GM12878 (cell line): Measurements from ENCODE around the gene SOD2. TPM values are rescaled to one million over a fixed set of nuclear protein-coding genes. Genes with fewer than 3 reads are reported as not detected.

ENCODE experiments used
- BCLAF1 ChIP-seq: fragments of 450-650 bp; IDR thresholded peaks from 2 replicates; pipeline ENCODE4 v1.6.1; 2017; ENCODE audit warnings: antibody characterized with exemption, mild to moderate bottlenecking, moderate library complexity
- E2F4 ChIP-seq: IDR thresholded peaks from 2 replicates; pipeline ENCODE4 v1.6.1; 2012; ENCODE audit warnings: low read depth, low read length, improper control_type of control experiment
- E2F8 ChIP-seq: fragments of 450-650 bp; IDR thresholded peaks from 2 replicates; pipeline ENCODE4 v1.6.1; 2018; ENCODE audit warnings: mild to moderate bottlenecking, low read depth, moderate library complexity; ENCODE audit not compliant: partially characterized antibody
- EP300 ChIP-seq, 2 experiments: fragments of 150-350 bp in 1 of 2; IDR thresholded peaks; 2 replicates each; pipeline ENCODE4 v1.6.1; 2011 to 2012; ENCODE audit warnings: low read depth in 2 of 2, low read length in 2 of 2, borderline replicate concordance in 1 of 2, improper control_type of control experiment in 1 of 2, inconsistent platforms in 1 of 2; ENCODE audit not compliant: control insufficient read depth in 1 of 2
- ESRRA ChIP-seq: IDR thresholded peaks from 2 replicates; pipeline ENCODE4 v1.6.1; 2012; ENCODE audit warnings: mild to moderate bottlenecking, low read length, improper control_type of control experiment
- FOXM1 ChIP-seq: IDR thresholded peaks from 2 replicates; pipeline ENCODE4 v1.6.1; 2012; ENCODE audit warnings: low read depth, mild to moderate bottlenecking, inconsistent platforms, low read length, moderate library complexity
- JUND ChIP-seq: IDR thresholded peaks from 2 replicates; pipeline ENCODE4 v1.6.1; 2012; ENCODE audit warnings: low read depth, mild to moderate bottlenecking, low read length, improper control_type of control experiment, moderate library complexity
- MTA3 ChIP-seq: IDR thresholded peaks from 2 replicates; pipeline ENCODE4 v1.6.1; 2012; ENCODE audit warnings: low read length, inconsistent platforms, borderline replicate concordance
- NBN ChIP-seq: fragments of 450-650 bp; IDR thresholded peaks from 2 replicates; pipeline ENCODE4 v1.6.1; 2016
- NR2F1 ChIP-seq: fragments of 450-650 bp; conservative IDR thresholded peaks from 2 replicates; pipeline ENCODE4 v1.6.1; 2017; ENCODE audit warnings: mild to moderate bottlenecking
- PBX3 ChIP-seq: IDR thresholded peaks from 2 replicates; pipeline ENCODE4 v1.6.1; 2011; ENCODE audit warnings: mild to moderate bottlenecking, low read depth, low read length, moderate library complexity; ENCODE audit not compliant: insufficient replicate concordance
- POU2F2 ChIP-seq: IDR thresholded peaks from 3 replicates; pipeline ENCODE4 v1.6.1; 2011; ENCODE audit warnings: low read depth, mild to moderate bottlenecking, low read length, borderline replicate concordance
- RELB ChIP-seq: fragments of 450-650 bp; IDR thresholded peaks from 2 replicates; pipeline ENCODE4 v1.6.1; 2017; ENCODE audit warnings: low read depth, mild to moderate bottlenecking, moderate library complexity
- SKIL ChIP-seq: fragments of 450-650 bp; IDR thresholded peaks from 2 replicates; pipeline ENCODE4 v1.6.1; 2017; ENCODE audit warnings: mild to moderate bottlenecking, low read depth, inconsistent platforms; ENCODE audit not compliant: poor library complexity, severe bottlenecking
- ZZZ3 ChIP-seq: IDR thresholded peaks from 2 replicates; pipeline ENCODE4 v1.6.1; 2011; ENCODE audit warnings: low read depth; ENCODE audit not compliant: control insufficient read depth, insufficient read length
- polyA plus RNA-seq, 11 experiments: library from polyadenylated mRNA; depleted of rRNA in 4 of 11; unstranded in 6 of 11; stranded (reverse) in 5 of 11; fragments of >200 nt; fragmentation: Nextera tagmentation in 4 of 11; fragmentation: Illumina TruSeq in 1 of 11; extraction: Ambion mirVana in 4 of 11; extraction: Trizol in 1 of 11; gene quantifications; 1 replicate in 1 of 11; 2 replicates in 10 of 11; pipeline versions ENCODE4 v1.2.1 to v1.2.3, GENCODE V29; 2011 to 2016; ENCODE audit warnings: inconsistent platforms in 2 of 11, missing spikeins in 2 of 11, low read depth in 1 of 11
- total RNA-seq, 4 experiments: library from RNA; depleted of rRNA in 3 of 4; stranded (reverse); fragments of >200 nt in 3 of 4; fragmentation: Illumina TruSeq in 1 of 4; extraction: Trizol in 1 of 4; gene quantifications; 2 replicates each; pipeline versions ENCODE4 v1.2.1 to v1.2.3, GENCODE V29; 2013 to 2021

The SOD2 gene
- total and polyA plus RNA-seq, 10 of the 15 experiments (the other 5 are each of a cell fraction or from before 2014, with no cell fraction given), result 12.1 to 55.8 (median 39.1) TPM

- TF ChIP-seq RELB, result peak; percentile 78; the same call in 1 of the 2 replicates
- peak; percentile 97 for TF ChIP-seq NBN
- peak; percentile 72; the same call in 2 of the 3 replicates for TF ChIP-seq POU2F2
- TF ChIP-seq E2F8, result no peak
- peak; percentile 97 for TF ChIP-seq NR2F1
- no peak for TF ChIP-seq JUND
- no peak; the same call in 1 of the 2 replicates for TF ChIP-seq FOXM1
- 0 out of 2 replicates have a peak, but pooled peaks have one; percentile 30 for TF ChIP-seq E2F4
- no peak for TF ChIP-seq EP300 (IDR thresholded peaks at IDR 0.05; ENCODE audit: borderline replicate concordance in 1 of 2, control insufficient read depth in 1 of 2, low read depth in 2 of 2, low read length in 2 of 2)
- no peak for TF ChIP-seq ZZZ3
- peak; percentile 87 for TF ChIP-seq PBX3
- TF ChIP-seq SKIL, result no peak
- TF ChIP-seq BCLAF1, result peak; percentile 68; the same call in 1 of the 2 replicates
- TF ChIP-seq MTA3, result no peak
- no peak for TF ChIP-seq ESRRA
These were observed 34.1 kb upstream of the SOD2 start, which contains the start of gene WTAP (continued) for GRCh38 chr6:159726918-159727716.
